HG02763 (cell line): ENCODE measurements around the gene PDZRN3.

Experiments used
- ATAC-seq: cut with Tn5 transposase; IDR thresholded peaks from one replicate; pipeline ENCODE4 v1.9.1; 2021; ENCODE audit warnings: mild to moderate bottlenecking, moderate library complexity; ENCODE audit not compliant: unreplicated experiment

PDZRN3 gene

GRCh38 chr3:73561494-73561893 is 63.2 kb downstream of the PDZRN3 start:
- no peak for ATAC-seq

GRCh38 chr3:73559749-73560148 is 65.0 kb downstream of the PDZRN3 start:
- ATAC-seq, result no peak

- no peak for ATAC-seq
These were observed 66.0 kb downstream of the PDZRN3 start for GRCh38 chr3:73558727-73559075.

DNA sequence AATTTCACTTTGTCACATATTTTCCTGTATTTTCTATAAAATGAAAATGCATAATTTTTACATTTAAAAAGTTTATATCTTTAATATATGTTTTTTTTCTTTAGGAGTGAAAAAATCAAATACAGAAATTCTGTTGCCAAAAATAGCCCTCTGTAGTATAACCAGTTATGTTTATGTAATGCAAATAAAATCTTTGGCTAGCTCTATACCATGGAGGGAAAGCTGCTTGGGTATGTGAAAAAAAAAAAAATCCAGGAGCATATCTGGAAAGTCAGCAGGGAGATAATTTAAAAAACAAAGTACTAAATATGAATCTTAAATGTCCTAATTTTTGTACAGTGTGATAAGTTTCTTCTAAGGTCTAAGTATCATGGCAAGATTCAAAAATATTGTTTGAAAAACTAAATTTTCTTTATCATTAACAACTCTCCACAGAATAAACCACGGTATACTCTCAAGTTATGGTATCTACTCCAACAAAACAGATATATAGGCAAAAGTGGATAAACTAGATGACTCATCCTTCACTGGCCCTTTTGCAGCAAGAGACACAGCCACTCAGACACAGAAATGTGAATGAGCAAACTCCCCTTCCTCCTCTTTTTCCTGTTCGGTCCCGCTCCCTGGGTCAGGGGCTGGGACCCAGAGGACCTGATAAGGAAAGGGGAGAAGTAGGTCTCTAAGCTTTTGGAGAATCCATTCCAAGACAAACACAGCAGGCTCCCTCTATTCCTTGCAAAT is 66.6 kb downstream of the PDZRN3 start:
- ATAC-seq, result no peak

- ATAC-seq, result no peak
These were observed 68.0 kb downstream of the PDZRN3 start for GRCh38 chr3:73556520-73557372.

DNA sequence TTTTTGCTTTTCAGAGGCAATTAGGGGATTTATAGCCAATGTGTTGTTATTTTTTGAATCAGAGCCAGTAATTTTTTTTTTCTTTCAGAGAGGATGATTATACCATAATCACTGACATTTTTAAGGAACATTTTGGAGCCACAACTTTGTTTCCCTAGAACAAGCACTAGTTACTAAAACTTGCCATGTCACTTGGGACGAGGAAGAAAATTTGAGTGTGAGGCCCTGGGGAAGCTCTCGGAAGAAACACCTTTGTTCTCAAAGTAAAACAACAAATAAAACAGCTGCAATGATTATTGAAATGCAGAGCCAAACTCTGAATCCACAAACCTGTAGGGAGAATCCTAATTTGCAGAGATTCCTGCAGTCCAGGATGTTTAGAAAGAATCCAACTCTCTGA is 69.7 kb downstream of the PDZRN3 start:
- ATAC-seq, result no peak

DNA sequence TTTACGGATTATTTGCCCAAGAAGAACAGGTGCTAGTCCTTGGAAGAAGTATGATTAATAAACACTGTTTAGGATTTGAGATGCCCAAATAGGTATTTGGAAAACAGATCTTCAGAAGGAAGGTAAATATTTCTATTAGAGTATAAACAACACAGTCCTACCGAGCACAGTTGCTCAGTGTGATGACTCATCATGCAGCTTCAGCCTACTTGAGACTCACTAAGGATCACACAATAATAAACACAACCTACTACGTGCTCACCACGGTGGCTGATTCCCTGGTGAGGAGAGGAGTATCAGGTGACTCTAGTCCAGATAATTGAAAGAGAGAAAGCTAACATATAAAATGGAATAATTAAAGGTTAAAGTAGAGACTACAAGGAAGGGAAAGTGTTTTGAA is 72.0 kb downstream of the PDZRN3 start:
- no peak for ATAC-seq

DNA sequence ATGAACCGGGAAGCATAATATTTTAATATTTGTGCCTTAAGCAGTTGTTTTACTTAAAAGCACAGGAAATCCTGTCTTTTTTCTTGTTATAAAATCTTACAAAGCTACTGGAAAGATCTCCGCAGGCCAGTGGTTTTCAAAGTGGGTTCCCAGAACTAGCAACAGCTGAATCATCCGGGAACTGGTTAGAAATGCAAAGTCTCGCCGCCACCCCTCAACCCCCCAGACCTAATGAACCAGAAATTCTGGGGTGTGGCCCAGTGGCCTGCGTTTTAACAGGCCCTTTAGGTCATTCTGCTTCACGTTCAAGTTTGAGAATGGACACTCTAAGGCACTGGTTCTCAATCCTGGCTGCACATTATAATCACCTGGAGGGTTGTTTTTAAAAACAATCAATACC is 74.7 kb downstream of the PDZRN3 start:
- ATAC-seq, result no peak

GRCh38 chr3:73549051-73549600 is 75.6 kb downstream of the PDZRN3 start:
- ATAC-seq, result no peak

DNA sequence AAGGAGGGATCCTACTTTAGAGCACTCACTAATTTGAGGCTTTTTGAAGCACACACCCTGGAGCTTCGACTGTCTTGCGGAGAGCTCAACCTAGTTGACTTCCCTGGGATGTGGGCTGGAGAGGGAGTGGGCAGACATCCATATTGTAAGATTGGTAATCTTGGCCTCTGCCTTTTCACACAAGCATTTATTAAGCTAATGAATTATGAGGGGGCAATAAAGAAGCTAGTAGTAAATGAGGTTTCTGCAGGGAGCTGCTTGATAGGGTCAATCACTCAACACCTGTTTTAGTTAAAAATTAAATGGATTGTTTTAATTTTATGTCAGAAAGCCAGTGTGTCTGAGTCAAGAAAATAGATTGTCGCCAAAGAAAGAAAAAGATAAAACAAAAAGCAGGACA is 76.3 kb downstream of the PDZRN3 start:
- no peak for ATAC-seq

DNA sequence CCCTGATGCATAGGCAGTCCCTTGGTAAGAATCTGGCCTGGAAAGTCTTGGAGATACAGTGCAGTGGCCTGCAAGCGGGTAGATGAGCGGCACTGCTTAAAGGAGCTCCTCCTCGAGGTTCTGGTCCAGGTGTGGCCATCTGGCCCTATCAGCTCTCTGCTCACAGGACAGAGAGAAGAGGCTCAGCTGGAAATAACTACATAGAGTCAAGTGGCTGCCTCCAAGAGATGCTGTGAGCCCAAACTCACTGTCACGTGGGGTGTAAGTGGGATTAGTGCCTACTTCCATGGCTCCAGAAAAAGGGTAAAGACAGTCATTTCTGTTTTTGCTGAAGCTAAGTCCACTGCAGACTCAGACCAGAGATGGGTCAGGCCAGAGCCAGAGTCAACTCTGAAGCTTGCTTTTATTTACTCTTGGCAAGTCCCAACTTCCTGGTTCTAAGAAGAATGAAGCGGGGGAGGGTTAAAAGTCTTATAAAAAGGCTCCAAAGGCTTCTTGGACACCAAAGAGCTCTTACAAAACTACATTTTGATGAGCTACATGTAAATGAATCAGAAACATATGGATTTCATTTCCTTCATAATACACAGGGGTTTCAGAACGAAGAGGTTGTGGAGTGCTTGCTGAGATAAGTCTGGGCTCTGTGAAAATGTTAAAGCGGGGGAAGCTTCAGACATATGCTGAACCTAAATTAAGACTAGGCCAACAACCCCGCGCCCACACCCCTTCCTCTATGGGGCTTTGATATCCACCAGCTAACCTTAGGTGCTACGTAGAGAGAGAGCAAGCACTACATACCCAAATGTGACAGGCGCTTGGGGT is 77.1 kb downstream of the PDZRN3 start:
- ATAC-seq, result no peak

DNA sequence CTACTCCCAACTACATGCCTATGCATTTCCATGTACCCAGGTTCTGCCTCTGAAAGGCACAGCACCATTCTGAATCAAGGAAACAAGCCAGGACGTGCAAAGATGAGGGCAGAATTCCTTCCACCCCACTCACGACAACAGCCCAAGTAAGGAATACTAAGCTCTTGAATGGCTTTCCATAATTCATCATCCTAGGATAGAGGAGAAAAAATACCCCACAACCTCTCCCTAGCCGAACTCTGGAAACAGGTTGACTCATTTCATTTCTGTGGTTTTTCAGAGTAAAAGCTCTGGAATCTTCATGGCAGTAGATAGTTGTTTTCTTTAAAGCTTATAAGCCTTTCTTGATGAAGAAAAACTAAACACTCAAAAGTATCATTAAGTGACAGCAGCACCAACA is 77.8 kb downstream of the PDZRN3 start:
- ATAC-seq, result no peak

- no peak for ATAC-seq
These were observed 81.3 kb downstream of the PDZRN3 start for GRCh38 chr3:73543412-73543811.

GRCh38 chr3:73542136-73542535 is 82.6 kb downstream of the PDZRN3 start:
- no peak for ATAC-seq

DNA sequence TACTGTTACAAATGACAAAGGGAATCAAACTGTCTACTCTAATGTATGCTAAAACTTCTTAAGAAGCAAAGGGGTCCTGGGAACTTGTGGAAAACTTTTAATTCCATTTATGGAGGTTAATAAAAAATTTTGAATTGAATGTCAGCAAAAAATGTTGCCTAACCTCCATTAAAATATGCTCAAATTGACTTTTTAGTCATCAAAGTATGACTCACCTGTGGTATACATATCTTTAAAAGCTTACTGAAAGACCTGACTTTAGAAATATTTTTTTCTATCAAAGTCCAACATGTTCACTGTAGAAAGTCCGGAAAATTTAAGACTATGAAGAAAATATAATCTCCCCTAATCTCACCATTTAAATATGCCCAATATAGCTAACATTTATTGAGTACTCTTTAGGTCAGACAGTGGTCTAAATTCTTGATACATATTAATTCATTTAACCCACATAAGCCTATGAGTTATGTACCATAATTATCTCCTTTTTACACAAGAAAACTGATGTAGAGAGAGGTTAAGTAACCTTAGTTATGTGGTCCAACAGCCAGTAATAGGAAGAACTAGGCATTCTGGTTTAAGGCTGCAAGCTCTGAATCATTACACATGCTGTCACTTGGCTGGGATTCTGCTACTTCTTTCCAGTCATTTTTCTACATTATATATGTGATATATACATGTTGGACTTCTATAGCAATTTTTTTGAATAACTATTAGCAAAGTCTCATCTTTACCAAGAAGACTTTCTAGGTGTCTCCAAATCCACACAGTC is 83.6 kb downstream of the PDZRN3 start:
- no peak for ATAC-seq

GRCh38 chr3:73538486-73538885 is 86.3 kb downstream of the PDZRN3 start:
- no peak for ATAC-seq

DNA sequence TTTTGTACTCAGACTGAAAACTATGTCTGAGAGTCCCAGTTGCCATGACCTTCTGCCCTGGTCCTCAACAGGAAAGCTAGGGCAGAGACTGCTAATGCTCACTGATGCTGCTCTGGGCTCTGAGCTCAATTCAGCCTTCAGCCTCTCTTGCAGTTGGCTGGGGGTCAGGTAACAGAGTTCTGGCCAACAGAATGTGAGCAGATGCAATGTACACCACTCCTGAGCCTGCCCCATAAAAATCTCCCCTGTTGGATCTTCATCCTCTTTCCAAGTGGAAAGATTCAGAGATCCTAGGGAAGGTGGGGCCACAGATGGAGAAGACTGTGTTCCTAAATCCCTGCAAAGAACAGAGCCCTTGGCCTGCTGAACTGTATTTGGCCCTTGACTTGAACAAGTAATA is 87.8 kb downstream of the PDZRN3 start:
- ATAC-seq, result no peak

DNA sequence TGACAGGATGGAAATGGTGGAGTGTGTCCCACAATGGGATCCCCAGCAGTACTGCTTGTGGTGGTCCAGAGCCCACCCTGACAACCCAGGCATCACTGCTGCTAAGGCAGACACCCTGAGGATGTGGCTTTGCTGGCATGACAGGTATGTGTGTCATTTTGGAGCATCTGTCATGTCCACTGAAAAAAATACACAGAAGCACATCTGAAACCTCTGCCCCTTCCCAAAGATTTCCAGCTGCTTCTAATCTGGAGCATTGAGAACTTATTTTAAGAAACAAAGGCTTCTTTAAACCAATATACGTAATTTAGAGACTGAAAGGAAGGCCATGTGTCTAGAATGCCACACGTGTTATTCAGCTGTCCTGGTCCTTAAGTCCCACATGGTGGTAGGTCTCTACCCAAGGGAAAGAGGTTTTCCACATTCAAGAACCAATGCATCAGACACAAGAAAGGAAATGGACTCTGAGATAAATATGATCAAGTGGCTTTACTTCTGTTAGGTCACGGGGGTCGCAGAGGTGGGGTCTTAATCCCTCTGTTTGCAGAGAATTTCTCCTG is 88.3 kb downstream of the PDZRN3 start:
- no peak for ATAC-seq

- ATAC-seq, result no peak
These were observed 88.8 kb downstream of the PDZRN3 start for GRCh38 chr3:73535931-73536330.

GRCh38 chr3:73535137-73535536 is 89.6 kb downstream of the PDZRN3 start:
- ATAC-seq, result no peak
